RWPE1 (cell line): Measurements from ENCODE around the gene RAP1GAP.

Experiments used
- CTCF ChIA-PET: fragments of 350-600 bp; sonication (Branson Sonifier 250); formaldehyde crosslinking; extraction: SDS; loops from one replicate; lab custom pipeline; 2021; lab: Yijun Ruan, JAX
- POLR2A ChIA-PET: fragments of 400-600 bp; formaldehyde crosslinking; extraction: SDS; loops from one replicate; lab custom pipeline; 2020; ENCODE audit warnings: antibody characterized with exemption; ENCODE audit not compliant: low non-redundant PET; lab: Yijun Ruan, JAX
- DNase-seq: peaks from one replicate; pipeline ENCODE4 v3.0.0; 2012; ENCODE audit warnings: low spot score
- H3K27ac ChIP-seq: fragments of 450-650 bp; 2 replicates; pipeline ENCODE4 v1.5.1; 2017
- TF ChIP-seq, protein P1 (sequence below): fragments of 450-650 bp; conservative IDR thresholded peaks from 2 replicates; pipeline ENCODE4 v1.5.1; 2017; ENCODE audit warnings: low read depth, mild to moderate bottlenecking

Gene RAP1GAP

GRCh38 chr1:21618059-21618458, 51.1 kb downstream of the RAP1GAP start:
- TF ChIP-seq, protein P1, sequence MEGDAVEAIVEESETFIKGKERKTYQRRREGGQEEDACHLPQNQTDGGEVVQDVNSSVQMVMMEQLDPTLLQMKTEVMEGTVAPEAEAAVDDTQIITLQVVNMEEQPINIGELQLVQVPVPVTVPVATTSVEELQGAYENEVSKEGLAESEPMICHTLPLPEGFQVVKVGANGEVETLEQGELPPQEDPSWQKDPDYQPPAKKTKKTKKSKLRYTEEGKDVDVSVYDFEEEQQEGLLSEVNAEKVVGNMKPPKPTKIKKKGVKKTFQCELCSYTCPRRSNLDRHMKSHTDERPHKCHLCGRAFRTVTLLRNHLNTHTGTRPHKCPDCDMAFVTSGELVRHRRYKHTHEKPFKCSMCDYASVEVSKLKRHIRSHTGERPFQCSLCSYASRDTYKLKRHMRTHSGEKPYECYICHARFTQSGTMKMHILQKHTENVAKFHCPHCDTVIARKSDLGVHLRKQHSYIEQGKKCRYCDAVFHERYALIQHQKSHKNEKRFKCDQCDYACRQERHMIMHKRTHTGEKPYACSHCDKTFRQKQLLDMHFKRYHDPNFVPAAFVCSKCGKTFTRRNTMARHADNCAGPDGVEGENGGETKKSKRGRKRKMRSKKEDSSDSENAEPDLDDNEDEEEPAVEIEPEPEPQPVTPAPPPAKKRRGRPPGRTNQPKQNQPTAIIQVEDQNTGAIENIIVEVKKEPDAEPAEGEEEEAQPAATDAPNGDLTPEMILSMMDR: no peak
- ChIA-PET CTCF (no interaction called here), POLR2A (no interaction called here)
- H3K27ac ChIP-seq: no peak overlapping the region
- no peak for DNase-seq

- no peak overlapping the region for H3K27ac ChIP-seq
- DNase-seq: no peak
- POLR2A ChIA-PET: no interaction called here
- CTCF ChIA-PET: no interaction called here
- TF ChIP-seq, protein P1: no peak
Observed at GRCh38 chr1:21617126-21617738, 51.9 kb downstream of the RAP1GAP start.

GRCh38 chr1:21616372-21616771, 52.8 kb downstream of the RAP1GAP start:
- POLR2A ChIA-PET: no interaction called here
- TF ChIP-seq, protein P1: no peak
- H3K27ac ChIP-seq: no peak overlapping the region
- DNase-seq: no peak
- CTCF ChIA-PET: no interaction called here

DNA sequence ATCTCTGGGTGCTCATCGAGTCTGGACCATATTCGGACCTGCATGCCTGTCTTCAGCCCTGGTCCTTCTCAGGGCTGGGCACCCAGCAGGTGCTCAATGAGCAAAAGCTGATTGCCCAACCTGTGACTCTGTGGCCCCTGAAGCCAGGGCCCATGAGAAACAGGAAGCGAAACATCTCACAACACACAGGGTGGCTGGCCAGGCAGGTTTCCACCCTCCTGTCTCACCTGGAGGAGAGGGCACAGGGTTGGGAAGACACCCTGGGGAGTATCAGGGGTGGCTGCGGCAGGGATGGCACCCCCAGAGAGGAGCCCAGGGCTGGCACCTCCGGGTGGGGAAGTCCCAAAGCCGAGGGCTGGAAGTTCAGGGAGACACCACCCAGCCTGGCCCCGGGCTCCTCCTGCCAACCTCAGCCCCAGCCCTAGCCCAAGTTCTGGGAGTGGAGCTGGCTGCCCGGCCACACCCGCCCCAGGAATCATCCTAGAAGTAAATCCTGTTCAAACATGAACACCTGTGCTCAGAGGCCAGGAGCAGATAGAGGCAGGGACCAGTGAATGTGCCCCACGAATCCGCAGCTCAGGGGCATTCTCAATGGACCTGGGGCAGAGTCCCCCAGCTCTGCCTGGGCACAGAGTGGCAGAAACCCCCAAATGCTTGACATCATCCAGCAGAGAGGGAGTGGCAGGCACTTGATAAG, 54.6 kb downstream of the RAP1GAP start:
- TF ChIP-seq, protein P1: no peak
- ChIA-PET POLR2A (interaction anchor here (0.7 kb wide), 1 partner anchor 270 kb away, joined by 3 read pairs; no protein-coding TSS in a partner anchor), CTCF (interaction anchor here (0.6 kb wide), 1 partner anchor 37 kb away, joined by 5 read pairs; no protein-coding TSS in a partner anchor)
- peak overlapping the region; percentile 35 for H3K27ac ChIP-seq
- DNase-seq: peak; percentile 57

GRCh38 chr1:21613072-21613867, 55.9 kb downstream of the RAP1GAP start:
- no peak overlapping the region for H3K27ac ChIP-seq
- ChIA-PET CTCF (no interaction called here), POLR2A (no interaction called here)
- no peak for DNase-seq
- TF ChIP-seq, protein P1: no peak

GRCh38 chr1:21612057-21612456, 57.1 kb downstream of the RAP1GAP start:
- H3K27ac ChIP-seq: no peak overlapping the region
- TF ChIP-seq, protein P1: no peak

More at GRCh38 chr1:21612057-21612456, 57.1 kb downstream of the RAP1GAP start:
- ChIA-PET POLR2A (no interaction called here), CTCF (interaction anchor here (0.6 kb wide), 1 partner anchor 23 kb away, joined by 3 read pairs; no protein-coding TSS in a partner anchor)
- no peak for DNase-seq
